HEK293 (cell line): Measurements from ENCODE around the gene DNMT3B.

ENCODE experiments used
- YY1 ChIP-seq: fragments of 450-650 bp; formaldehyde crosslinking; IDR thresholded peaks from 2 replicates; pipeline ENCODE4 v1.5.1; 2018; ENCODE audit warnings: missing biosample characterization, missing genetic modification characterization
- ZBTB48 ChIP-seq: fragments of 450-650 bp; formaldehyde crosslinking; IDR thresholded peaks from 2 replicates; pipeline ENCODE4 v1.5.1; 2016; ENCODE audit warnings: missing biosample characterization, missing genetic modification characterization
- ZNF10 ChIP-seq: fragments of 450-650 bp; formaldehyde crosslinking; IDR thresholded peaks from 2 replicates; pipeline ENCODE4 v1.5.1; 2017; ENCODE audit warnings: missing biosample characterization, missing genetic modification characterization
- ZNF302 ChIP-seq: fragments of 450-650 bp; formaldehyde crosslinking; IDR thresholded peaks from 2 replicates; pipeline ENCODE4 v1.5.1; 2016; ENCODE audit warnings: missing biosample characterization, missing genetic modification characterization, low read depth
- TF ChIP-seq, protein P1 (sequence below): fragments of 450-650 bp; formaldehyde crosslinking; IDR thresholded peaks from 2 replicates; pipeline ENCODE4 v1.5.1; 2016; ENCODE audit warnings: missing biosample characterization, missing genetic modification characterization
- TF ChIP-seq, protein P2 (sequence below): fragments of 450-650 bp; formaldehyde crosslinking; conservative IDR thresholded peaks from 2 replicates; pipeline ENCODE4 v1.5.1; 2016; ENCODE audit warnings: low read depth, missing biosample characterization, missing genetic modification characterization

DNA sequence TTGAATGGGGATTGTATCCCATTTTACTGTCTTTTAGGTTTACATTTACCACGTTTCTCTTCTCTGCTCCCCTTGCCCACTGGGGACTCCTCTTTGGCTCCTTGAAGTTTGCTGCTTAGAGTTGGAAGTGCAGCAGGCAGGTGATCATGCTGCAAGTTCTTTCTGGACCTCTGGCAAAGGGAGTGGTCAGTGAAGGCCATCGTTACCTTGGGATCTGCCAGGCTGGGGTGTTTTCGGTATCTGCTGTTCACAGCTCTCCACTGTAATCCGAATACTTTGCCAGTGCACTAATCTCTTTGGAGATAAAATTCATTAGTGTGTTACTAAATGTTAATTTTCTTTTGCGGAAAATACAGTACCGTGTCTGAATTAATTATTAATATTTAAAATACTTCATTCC is 87.4 kb downstream of the DNMT3B start:
- TF ChIP-seq ZNF302 (tag by site-specific recombination) (no peak), YY1 (no peak), ZNF10 (tag by site-specific recombination) (no peak), ZBTB48 (tag by site-specific recombination) (no peak)
- TF ChIP-seq, protein P1, sequence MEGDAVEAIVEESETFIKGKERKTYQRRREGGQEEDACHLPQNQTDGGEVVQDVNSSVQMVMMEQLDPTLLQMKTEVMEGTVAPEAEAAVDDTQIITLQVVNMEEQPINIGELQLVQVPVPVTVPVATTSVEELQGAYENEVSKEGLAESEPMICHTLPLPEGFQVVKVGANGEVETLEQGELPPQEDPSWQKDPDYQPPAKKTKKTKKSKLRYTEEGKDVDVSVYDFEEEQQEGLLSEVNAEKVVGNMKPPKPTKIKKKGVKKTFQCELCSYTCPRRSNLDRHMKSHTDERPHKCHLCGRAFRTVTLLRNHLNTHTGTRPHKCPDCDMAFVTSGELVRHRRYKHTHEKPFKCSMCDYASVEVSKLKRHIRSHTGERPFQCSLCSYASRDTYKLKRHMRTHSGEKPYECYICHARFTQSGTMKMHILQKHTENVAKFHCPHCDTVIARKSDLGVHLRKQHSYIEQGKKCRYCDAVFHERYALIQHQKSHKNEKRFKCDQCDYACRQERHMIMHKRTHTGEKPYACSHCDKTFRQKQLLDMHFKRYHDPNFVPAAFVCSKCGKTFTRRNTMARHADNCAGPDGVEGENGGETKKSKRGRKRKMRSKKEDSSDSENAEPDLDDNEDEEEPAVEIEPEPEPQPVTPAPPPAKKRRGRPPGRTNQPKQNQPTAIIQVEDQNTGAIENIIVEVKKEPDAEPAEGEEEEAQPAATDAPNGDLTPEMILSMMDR (tag by site-specific recombination): no peak
- TF ChIP-seq, protein P2, sequence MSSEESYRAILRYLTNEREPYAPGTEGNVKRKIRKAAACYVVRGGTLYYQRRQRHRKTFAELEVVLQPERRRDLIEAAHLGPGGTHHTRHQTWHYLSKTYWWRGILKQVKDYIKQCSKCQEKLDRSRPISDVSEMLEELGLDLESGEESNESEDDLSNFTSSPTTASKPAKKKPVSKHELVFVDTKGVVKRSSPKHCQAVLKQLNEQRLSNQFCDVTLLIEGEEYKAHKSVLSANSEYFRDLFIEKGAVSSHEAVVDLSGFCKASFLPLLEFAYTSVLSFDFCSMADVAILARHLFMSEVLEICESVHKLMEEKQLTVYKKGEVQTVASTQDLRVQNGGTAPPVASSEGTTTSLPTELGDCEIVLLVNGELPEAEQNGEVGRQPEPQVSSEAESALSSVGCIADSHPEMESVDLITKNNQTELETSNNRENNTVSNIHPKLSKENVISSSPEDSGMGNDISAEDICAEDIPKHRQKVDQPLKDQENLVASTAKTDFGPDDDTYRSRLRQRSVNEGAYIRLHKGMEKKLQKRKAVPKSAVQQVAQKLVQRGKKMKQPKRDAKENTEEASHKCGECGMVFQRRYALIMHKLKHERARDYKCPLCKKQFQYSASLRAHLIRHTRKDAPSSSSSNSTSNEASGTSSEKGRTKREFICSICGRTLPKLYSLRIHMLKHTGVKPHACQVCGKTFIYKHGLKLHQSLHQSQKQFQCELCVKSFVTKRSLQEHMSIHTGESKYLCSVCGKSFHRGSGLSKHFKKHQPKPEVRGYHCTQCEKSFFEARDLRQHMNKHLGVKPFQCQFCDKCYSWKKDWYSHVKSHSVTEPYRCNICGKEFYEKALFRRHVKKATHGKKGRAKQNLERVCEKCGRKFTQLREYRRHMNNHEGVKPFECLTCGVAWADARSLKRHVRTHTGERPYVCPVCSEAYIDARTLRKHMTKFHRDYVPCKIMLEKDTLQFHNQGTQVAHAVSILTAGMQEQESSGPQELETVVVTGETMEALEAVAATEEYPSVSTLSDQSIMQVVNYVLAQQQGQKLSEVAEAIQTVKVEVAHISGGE (tag by site-specific recombination): no peak
